Hematopoietic multipotent progenitor cell treated with erythropoietin and hydrocortisone succinate and interleukin-3 and kit ligand, for 17 days (in vitro differentiated cells): ENCODE results near the gene NUP98.
A peak's percentile ranks its signal among the peaks of the same experiment; 100 is the strongest.
"Not testable (repeated sequence)": the region's sequence is repeated elsewhere in the genome, so short reads cannot be mapped to it uniquely, and the experiment has no call there.

Experiments
- DNase-seq: peaks from one replicate; pipeline ENCODE4 v3.0.0-alpha.2; 2015; ENCODE audit warnings: low spot score

Gene NUP98

GRCh38 chr11:3826721-3827120, 29.4 kb upstream of the NUP98 start:
- no peak for DNase-seq

DNA sequence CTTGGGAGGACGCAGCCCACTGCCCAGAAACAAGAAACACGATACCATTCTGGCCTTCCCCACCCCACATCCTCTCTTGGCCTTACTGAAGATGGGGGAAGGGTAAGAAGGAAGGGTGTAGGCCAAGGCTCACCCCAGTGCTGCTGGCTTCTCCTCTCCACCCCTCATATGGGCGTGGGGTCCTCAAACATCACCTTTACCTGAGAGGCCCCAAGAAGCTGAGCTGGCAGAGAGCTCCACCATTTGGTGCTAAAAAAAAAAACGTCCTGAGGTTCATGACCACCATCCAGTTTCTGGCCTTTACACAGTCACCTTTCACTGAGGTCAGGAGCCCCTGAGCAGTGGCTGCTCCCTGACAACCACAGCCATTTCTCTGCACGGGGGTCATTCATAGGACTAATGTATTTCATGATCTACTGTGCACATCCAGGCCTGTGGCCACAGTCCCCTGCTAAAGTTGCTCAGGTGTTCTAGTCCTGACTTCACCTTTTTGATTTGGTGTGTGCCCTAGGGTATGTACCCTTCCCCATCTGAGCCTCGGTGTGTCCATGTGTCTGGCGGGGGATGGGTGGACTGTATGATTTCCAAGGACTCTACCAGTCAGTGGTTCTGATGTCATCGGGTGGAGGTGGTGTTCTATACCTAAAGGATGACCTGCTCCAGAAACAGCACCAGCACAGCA, 28.3 kb upstream of the NUP98 start:
- DNase-seq = no peak

DNA sequence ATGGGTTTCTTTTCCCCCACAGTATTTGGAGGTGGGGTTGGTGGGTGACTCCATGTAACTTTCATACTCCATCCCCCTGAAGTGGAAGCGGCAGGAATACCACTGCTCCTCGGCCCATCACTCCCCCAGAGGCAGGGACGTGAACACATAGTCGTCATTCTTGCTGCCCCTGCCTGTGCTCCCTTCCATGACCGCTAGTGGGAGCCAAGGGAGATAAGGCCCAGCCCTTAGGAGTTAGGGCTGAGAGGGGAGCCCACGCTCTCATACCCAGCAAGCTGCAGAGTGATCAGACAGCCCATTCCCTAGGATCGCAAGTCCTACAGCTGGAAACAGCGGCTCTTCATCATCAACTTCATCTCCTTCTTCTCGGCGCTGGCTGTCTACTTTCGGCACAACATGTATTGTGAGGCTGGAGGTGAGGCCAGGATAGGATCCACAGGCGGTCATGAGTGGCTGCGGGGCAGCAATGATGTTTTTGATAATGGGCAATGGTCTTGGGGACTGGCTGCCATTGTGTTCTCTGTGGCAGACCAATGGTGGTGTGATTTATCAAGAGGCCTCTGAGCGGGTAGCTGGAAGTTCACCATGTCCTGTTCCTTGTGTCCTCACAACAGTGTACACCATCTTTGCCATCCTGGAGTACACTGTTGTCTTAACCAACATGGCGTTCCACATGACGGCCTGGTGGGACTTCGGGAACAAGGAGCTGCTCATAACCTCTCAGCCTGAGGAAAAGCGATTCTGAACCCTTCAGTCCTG, 27.5 kb upstream of the NUP98 start:
- peak; percentile 86 for DNase-seq

DNA sequence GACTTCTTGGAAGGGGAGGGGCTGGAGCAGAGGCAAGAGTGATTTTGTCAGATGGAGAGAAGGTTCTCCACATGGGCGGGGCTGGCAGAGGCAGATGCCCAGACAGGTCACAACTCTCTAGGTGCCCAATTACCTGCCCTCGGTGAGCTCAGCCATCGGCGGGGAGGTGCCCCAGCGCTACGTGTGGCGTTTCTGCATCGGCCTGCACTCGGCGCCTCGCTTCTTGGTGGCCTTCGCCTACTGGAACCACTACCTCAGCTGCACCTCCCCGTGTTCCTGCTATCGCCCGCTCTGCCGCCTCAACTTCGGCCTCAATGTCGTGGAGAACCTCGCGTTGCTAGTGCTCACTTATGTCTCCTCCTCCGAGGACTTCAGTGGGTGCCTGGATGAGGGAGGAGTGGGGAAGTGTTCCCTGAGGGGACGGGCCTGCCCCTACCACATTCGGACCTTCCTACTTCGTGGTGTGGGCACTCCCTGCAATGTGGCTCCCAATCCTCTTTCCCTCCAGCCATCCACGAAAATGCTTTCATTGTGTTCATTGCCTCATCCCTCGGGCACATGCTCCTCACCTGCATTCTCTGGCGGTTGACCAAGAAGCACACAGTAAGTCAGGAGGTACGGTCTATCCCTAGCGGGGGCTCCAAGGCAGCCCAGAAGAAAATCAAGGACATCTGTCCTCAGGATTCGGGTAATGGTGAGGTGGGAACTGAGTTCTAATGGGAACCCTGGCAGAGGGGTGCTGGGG, 26.6 kb upstream of the NUP98 start:
- no peak for DNase-seq

DNA sequence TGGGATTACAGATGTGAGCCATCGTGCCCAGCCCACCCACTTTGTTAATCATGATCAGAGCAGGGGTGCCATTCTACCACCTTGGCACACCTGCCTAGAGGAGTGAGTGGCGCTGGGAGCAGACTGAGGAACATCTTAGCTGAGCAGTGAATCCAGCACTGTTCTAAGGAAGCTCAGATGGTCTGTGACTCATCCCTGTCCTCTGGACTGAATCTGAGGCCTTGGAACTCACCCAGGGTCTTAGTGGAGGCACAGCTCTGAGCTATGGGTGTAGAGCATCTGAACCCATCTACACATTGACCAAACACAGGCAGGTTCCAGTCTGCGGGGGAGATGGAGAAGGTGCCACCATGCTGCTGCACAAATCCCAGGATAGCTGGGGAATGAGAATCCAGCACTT, 25.9 kb upstream of the NUP98 start:
- DNase-seq = no peak

DNA sequence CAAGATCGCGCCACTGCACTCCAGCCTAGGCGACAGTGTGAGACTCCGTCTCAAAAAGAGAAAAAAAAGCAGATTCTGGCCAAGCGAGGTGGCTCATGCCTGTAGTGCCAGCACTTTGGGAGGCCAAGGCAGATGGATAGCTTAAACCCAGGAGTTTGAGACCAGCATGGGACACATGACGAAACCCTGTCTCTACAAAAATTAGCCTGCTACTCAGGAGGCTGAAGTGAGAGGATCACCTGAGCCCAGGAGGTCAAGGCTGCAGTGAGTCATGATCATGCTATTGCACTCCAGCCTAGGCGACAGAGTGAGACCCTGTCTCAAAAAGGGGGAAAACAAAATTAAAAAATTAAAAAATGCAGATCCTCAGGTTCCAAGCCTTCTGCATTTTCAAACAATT, 25.0 kb upstream of the NUP98 start:
- DNase-seq = no peak

GRCh38 chr11:3820971-3821370, 23.6 kb upstream of the NUP98 start:
- DNase-seq = no peak

DNA sequence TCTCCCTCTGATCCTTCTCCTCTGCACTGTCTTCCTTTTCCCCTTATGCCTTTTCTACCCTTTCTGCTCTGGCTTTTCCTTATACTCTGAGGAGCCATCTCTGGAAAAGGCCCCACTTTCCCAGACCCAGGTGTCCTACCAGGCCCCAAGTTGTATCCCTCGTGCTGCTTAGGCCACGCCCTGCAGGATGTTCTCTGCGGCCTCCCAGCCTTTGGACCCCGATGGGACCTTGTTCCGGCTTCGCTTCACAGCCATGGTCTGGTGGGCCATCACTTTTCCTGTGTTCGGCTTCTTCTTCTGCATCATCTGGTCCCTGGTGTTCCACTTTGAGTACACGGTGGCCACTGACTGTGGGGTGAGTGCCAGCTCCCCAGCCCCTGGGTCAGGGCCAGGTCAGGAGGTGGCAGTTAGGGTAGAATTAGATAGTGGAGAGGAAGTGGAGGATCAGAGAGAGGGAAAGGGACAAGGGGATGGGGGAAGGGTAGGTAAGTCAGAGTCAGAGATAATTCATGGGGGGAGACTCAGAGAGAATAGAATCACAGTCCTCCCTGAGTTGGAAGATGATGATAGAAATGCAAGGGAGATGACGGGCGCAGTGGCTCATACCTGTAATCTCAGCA, 19.9 kb upstream of the NUP98 start:
- DNase-seq = no peak

DNA sequence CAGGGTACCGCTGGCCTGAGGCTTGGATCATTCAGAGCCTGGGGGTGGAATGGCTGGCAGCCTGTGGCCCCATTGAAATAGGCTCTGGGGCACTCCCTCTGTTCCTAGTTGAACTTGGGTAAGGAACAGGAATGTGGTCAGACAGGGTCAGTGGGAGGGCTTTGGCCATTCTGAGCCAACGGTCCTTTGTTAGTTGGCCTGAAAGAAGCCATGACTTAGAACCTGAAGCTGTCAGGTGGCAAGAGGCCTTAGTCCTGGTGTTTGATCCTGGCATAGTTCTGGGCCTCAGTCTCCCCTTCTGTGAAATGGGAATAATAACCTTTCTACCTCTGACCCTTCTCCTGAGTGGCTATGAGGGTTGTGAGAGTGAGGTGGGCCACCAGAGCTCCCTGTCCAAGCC, 19.3 kb upstream of the NUP98 start:
- DNase-seq = no peak

DNA sequence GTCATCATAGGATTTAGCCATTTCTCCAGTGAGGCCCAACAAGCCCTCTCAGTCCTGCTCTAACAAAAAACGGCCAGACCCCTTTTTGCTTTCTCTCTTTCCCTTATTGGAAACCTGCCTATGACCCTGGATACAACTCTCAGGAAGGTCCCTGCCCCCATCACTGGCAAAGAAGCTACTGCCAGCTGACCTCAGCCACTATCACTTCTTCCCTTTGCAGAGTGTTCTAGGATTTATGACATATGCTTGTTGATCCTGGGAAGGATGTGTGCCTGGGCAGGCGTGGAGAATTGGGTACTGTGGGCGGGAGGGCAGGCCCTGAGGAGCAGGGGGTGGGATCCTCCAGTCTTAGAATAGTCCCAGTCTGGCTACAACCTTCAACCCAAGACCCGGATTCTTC, 18.5 kb upstream of the NUP98 start:
- no peak for DNase-seq

DNA sequence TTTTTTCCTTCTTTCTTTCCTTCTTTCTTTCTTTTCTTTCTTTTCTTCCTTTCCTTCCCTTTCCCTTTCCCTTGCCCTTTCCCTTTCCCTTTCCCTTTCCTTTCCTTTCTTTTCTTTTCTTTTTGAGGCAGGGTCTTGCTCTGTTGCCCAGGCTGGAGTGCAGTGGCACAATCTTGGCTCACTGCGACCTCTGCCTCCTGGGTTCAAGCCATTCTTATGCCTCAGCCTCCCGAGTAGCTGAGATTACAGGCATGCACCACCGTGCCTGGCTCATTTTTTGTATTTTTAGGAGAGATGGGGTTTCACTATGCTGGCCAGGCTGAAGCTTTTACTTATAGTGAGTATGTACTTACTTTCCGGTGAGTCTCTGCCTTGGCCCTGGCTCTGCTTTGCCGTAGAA, 17.5 kb upstream of the NUP98 start:
- DNase-seq = not testable (repeated sequence)

DNA sequence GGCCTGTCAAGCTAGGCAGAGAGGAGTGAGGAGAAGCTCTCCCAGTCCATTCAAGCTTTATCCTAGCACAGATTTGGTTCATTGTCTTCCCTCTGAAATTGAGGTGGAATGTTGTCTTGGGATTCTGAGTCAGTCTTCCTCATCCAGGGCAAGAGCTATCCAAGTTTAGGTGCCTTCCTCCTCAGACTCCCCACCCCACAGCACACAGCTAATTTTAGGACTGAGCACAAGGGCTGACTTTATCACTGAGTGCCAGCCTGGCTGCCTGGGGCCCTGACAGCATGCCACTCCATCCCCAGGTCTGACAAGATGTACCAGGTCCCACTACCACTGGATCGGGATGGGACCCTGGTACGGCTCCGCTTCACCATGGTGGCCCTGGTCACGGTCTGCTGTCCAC, 13.6 kb upstream of the NUP98 start:
- DNase-seq = no peak

GRCh38 chr11:3810446-3810845, 13.1 kb upstream of the NUP98 start:
- DNase-seq = no peak

DNA sequence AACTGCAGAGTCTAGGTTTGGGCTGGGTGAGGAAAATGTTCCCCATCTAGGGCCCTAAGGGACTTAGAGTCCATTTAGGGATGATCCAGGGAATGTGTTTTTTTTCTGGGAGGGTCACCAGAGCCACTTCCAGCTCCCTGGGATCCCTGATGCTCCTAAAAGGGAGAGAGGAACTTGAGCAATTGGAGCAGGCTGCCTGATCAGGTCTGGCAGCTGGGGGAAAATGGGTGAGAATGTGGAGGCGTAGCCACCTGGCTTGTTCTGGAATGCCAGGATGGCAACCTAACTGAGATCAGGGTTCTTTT, 12.2 kb upstream of the NUP98 start:
- no peak for DNase-seq

- peak; percentile 30 for DNase-seq
Observed at GRCh38 chr11:3808861-3809623, 11.7 kb upstream of the NUP98 start.

DNA sequence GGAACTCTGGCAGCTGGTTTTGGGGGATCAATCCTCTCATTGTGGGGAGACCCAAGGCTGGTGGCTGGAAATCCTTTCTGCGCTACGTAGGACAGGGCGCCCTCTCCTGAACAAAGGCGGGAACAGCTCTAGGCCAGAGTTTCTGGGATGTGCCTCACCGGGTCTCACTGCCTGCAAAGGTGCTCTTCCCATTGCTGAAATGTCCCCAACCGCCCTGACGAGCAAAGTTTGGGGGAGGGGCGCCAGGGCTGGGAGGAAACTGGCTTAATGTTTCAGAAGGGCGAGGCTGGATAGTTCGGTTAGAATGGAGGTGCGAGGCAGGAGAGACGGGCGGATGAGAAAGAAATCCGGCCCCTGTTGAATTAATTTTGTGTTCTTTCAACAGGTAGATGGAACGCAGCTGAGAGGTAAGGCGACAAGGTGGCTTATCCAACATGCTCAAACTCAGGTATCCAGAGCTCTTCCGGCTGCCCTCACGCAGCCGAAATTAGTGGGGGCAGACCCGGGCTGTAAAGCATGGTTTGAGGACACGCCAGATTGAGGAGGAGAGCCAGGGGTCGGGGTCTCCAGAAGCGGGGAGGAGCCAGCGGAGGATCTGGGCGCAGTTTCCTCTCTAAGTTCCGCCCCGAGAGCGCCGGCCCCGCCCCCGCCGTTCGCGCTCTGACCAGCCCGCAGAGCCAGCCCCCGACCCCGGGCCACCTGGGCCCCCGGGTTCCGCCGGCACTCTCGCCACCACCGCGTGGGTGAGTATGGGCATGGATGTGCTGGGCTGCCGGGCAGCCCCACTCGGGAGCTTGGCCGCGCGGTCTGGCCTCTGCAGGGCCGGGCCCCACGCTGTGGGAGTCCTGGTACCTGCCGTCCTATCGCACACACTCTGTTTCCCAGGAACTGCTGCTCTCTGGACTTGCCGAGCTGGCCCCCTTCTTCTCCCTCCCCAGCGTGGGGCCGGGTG, 10.8 kb upstream of the NUP98 start, which contains the start of gene PGAP2:
Gene PGAP2, plus strand, starts transcription at position 652 of the 952 bp plus-strand sequence. CDS start 2,700 bp downstream, outside the sequence.
- DNase-seq = peak; percentile 63

GRCh38 chr11:3803726-3804495, 6.6 kb upstream of the NUP98 start:
- DNase-seq = no peak

- no peak for DNase-seq
Observed at GRCh38 chr11:3802011-3802790, 4.8 kb upstream of the NUP98 start.

DNA sequence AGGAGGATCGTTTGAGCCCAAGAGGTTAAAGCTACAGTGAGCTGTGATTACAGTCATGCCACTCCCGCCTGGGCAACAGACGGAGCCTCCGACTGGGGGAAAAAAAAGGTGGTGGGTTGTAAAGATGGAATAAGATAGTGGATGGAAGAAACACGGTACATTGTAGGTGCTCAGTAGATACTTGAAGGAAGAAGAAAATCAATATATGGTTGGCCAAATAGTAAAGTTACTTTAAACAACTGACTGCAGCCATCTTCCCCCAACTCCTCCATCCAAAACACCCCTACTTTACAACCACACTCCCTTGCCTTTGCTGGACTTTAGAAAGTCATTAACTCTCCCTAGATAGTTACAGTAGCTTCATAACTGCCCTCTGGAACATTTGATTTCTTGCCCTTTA, 2.5 kb upstream of the NUP98 start:
- DNase-seq = no peak
